D721Med (cell line): ENCODE results near the gene PPM1H.

Experiments
- DNase-seq: peaks from one replicate; pipeline ENCODE4 v3.0.0; 2011; ENCODE audit warnings: low spot score; ENCODE audit not compliant: insufficient read length
- FAIRE-seq: peaks from 2 replicates; lab custom pipeline; 2011; peaks lifted over from hg19 to GRCh38; lab: Jason Lieb, UNC
- CTCF ChIP-seq: IDR thresholded peaks from 2 replicates; pipeline ENCODE4 v1.5.1; 2012; ENCODE audit warnings: mild to moderate bottlenecking, control low read depth; ENCODE audit not compliant: insufficient read depth; ENCODE audit errors: missing control alignments

PPM1H gene

GRCh38 chr12:62848418-62848817 is 86.5 kb downstream of the PPM1H start:
- TF ChIP-seq CTCF, result no peak
- FAIRE-seq (no peak), DNase-seq (no peak)

DNA sequence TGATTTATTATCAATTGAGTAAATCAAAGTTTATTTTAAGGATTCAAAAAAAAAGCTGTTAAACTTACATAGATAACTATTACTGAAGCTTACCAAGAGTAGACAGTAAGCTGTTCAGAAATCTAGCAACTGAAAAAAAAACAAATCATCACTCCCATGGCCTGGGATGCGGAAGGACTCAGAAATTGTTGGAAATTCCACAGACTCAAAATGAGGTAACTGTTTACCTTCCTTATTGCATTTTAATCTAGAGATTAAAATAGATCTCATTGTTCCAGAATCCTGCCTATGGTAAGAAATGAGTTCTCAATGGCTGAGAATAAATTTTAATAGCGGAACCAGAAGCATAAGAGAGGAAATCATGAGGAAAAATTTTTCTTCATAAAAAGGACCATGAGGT is 87.2 kb downstream of the PPM1H start:
- FAIRE-seq, result no peak
- no peak for DNase-seq
- no peak for TF ChIP-seq CTCF

DNA sequence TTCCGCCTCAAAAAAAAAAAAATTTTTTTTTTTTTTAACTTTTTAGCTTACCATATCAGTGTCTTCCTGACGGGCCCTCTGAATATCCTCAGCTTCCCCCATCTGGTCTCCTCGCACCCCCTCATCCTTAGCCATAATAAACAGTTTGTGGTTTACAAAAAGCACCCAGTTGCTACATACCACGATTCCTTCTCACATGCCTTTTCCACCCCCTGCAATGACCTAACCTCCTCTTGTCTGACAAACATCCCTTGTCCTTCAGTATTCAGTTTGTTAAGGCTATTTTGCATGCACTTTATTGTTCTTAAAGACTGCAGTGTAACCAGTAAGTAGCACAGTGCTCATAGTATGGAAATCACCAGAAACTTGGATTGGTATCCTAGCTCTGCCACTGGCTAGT is 88.5 kb downstream of the PPM1H start:
- no peak for DNase-seq
- no peak for FAIRE-seq
- no peak for TF ChIP-seq CTCF

GRCh38 chr12:62844915-62845314 is 90.0 kb downstream of the PPM1H start:
- FAIRE-seq (no peak), DNase-seq (no peak)
- TF ChIP-seq CTCF, result no peak

DNA sequence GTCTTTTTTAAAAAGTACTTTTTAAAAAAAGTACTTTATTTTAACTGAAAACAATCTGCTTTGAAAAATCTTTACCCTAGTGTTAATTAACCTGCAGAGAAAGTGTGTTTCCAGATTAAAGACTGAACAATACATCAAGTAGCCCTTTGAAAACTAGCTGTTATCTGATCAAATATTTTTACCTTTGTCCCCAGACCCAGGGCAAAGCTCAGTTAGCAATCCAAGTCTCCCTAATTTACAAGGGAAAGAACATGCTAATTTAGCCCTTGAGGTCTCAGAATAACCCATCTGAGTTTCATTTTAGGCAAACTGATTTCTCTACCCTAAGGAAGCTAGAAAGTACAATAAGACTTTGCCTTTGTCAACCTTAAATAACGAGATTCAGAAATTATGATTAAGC is 91.2 kb downstream of the PPM1H start:
- TF ChIP-seq CTCF, result no peak
- no peak for FAIRE-seq
- no peak for DNase-seq

GRCh38 chr12:62841846-62842245 is 93.1 kb downstream of the PPM1H start:
- DNase-seq (no peak), FAIRE-seq (no peak)
- TF ChIP-seq CTCF, result no peak

DNA sequence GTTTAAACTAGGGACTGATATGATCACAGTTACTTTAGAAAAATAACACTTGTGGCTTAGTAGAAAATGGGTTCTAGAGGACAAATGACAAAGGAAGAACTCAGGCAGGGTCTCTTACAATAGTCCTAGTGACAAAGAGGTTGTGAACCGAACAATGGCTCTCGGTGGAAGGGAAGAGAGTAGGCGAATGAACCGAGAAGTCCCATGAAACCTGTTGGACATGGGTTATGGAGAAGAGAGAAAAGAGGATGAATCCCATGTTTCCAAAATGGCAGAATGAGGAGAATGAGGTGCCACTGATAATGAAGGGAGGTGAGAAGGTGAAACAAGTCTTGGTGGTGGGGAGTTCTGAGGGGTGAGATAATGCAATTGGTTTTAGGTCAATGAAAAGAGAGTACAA is 94.1 kb downstream of the PPM1H start:
- no peak for TF ChIP-seq CTCF
- DNase-seq (no peak), FAIRE-seq (no peak)
